Spinal cord (tissue), 10 donors: ENCODE data around the gene GRIP1. TPM values are rescaled to one million over a fixed set of nuclear protein-coding genes. Genes with fewer than 3 reads are reported as not detected.
A peak's percentile ranks its signal among the peaks of the same experiment; 100 is the strongest.
"Not testable (repeated sequence)": the region's sequence is repeated elsewhere in the genome, so short reads cannot be mapped to it uniquely, and the experiment has no call there.

Experiments used
- DNase-seq, 6 donors: peaks; one replicate each; pipeline versions ENCODE4 v3.0.0 to v3.0.0-alpha.2; 2013 to 2015; ENCODE audit warnings: low spot score in 6 of 6, low read depth in 4 of 6
- H3K27ac ChIP-seq: one replicate; pipeline ENCODE4 v1.5.1; 2013; ENCODE audit warnings: low read depth, low read length, control low read depth
- H3K27me3 ChIP-seq: one replicate; pipeline ENCODE4 v1.6.1; 2013; ENCODE audit warnings: low read length; ENCODE audit not compliant: control insufficient read depth, insufficient read depth
- H3K36me3 ChIP-seq: one replicate; pipeline ENCODE4 v1.6.1; 2013; ENCODE audit warnings: low read length; ENCODE audit not compliant: control insufficient read depth, insufficient read depth
- H3K4me1 ChIP-seq: one replicate; pipeline ENCODE4 v1.6.1; 2013; ENCODE audit warnings: low read length; ENCODE audit not compliant: control insufficient read depth, insufficient read depth
- H3K4me3 ChIP-seq: one replicate; pipeline ENCODE4 v1.5.1; 2013; ENCODE audit warnings: low read depth, low read length, control low read depth
- H3K9me3 ChIP-seq: one replicate; pipeline ENCODE4 v1.6.1; 2013; ENCODE audit warnings: low read length; ENCODE audit not compliant: control insufficient read depth, insufficient read depth
- WGBS: methylation state at CpG from one replicate; pipeline ENCODE4 v1.1.5; 2013; ENCODE audit warnings: missing lambda C conversion rate; ENCODE audit not compliant: insufficient coverage; 5-methylcytosine and 5-hydroxymethylcytosine counted together
- polyA plus RNA-seq, 2 donors: library from polyadenylated mRNA; unstranded; fragments of 120-200 nt; gene quantifications; one replicate each; pipeline ENCODE4 v1.2.1, GENCODE V29; 2013; ENCODE audit not compliant: insufficient read length in 2 of 2
- total RNA-seq, 2 donors: library from RNA; depleted of rRNA in 1 of 2; stranded (reverse); fragments of 120-200 nt in 1 of 2; fragments of >200 nt in 1 of 2; gene quantifications; one replicate each; pipeline versions ENCODE4 v1.2.3 to v1.2.4, GENCODE V29; 2013 to 2014
- donor health status: healthy.

Gene GRIP1
- total and polyA plus RNA-seq, 4 donors = 25.1 to 33.4 (median 29.9) TPM

DNA sequence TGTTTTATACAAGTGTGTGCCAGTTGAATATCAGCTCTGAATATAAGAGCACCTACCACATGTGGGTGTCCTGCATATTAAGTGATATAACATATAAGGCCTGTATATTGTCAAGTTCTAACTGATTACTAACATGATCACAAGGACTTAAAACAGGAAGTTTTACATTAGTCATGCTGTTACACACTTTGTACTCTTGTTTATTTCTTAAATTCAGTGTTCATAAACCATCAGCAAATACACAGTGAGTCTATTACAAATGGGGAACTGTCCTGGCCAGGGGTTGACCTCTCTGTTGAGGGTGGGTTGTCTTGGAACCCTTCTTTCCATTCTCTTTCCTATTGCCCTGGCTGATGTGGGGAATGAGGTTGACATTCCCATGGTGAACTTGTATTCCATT, 357.4 kb downstream of the GRIP1 start:
- Histone ChIP-seq H3K27ac (no peak overlapping the region), H3K4me3 (no peak overlapping the region), H3K4me1 (no peaks in the 10 kb centered on the region), H3K36me3 (no peaks in the 10 kb centered on the region), H3K9me3 (no peaks in the 10 kb centered on the region), H3K27me3 (no peaks in the 10 kb centered on the region)
- no peak for DNase-seq

- no peaks in the 10 kb centered on the region for H3K4me1 ChIP-seq
- H3K27ac ChIP-seq = no peak overlapping the region
- WGBS = 93% methylated on average over 3 of the region's 3 CpGs
- H3K9me3 ChIP-seq = no peaks in the 10 kb centered on the region
- DNase-seq = no peak
- no peak overlapping the region for H3K4me3 ChIP-seq
- H3K27me3 ChIP-seq = no peaks in the 10 kb centered on the region
- H3K36me3 ChIP-seq = no peaks in the 10 kb centered on the region
Measured at GRCh38 chr12:66320996-66321395, 357.9 kb downstream of the GRIP1 start.

GRCh38 chr12:66319266-66319954, 359.5 kb downstream of the GRIP1 start:
- Histone ChIP-seq H3K36me3 (no peaks in the 10 kb centered on the region), H3K9me3 (no peaks in the 10 kb centered on the region), H3K4me3 (no peak overlapping the region), H3K4me1 (no peaks in the 10 kb centered on the region), H3K27me3 (no peaks in the 10 kb centered on the region), H3K27ac (no peak overlapping the region)
- DNase-seq = no peak
- 86% methylated on average over 1 of the region's 4 CpGs for WGBS

DNA sequence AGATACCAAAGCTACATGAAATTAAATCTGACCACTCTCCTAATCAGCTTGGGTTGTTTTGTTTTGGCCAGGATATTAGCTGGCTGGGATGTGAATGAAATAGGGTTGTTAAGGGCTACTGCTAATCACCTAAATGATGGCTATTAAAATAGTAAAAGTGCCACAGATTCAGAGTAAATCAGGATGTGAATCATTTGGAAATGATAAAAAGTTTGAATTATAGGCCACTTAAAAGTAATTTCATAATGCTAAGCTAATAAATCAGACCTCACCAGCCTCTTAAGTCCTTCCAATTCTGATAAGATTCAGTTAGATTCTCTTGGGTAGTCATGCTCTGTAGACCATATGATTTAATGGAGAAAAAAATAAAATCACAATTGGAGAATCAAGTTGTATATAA, 364.6 kb downstream of the GRIP1 start:
- no peak for DNase-seq
- H3K27ac ChIP-seq = no peak overlapping the region

DNA sequence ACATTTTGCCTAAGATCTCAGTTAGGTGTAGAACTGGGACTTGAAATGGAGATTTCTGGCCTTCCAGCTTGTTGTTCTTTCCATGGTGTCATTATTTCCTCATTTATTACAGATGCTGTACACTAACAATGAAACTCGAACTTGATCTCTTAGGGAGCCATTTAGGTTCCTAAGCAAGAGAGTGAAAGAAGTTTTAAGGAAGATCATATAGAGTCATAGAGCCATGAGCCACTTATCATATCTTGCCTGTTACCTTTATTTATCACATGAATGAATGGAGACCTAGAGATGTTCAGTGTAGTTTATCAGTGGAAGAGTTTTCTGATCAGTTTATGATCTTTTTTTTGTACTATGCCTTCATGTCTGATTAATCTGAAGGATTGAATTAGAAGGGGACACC, 366.7 kb downstream of the GRIP1 start:
- Histone ChIP-seq H3K9me3 (no peaks in the 10 kb centered on the region), H3K27me3 (no peaks in the 10 kb centered on the region), H3K36me3 (no peaks in the 10 kb centered on the region), H3K27ac (no peak overlapping the region), H3K4me1 (no peaks in the 10 kb centered on the region), H3K4me3 (no peak overlapping the region)
- DNase-seq = no peak
- WGBS = no CpG with 5 or more reads among the region's 1 CpG

More for the DNA sequence above, 364.6 kb downstream of the GRIP1 start:
- Histone ChIP-seq H3K36me3 (no peaks in the 10 kb centered on the region), H3K4me1 (no peaks in the 10 kb centered on the region), H3K27me3 (no peaks in the 10 kb centered on the region), H3K4me3 (no peak overlapping the region), H3K9me3 (no peaks in the 10 kb centered on the region)

GRCh38 chr12:66309606-66310005, 369.3 kb downstream of the GRIP1 start:
- Histone ChIP-seq H3K9me3 (no peaks in the 10 kb centered on the region), H3K4me3 (no peak overlapping the region), H3K36me3 (no peaks in the 10 kb centered on the region), H3K27ac (no peak overlapping the region), H3K4me1 (no peaks in the 10 kb centered on the region), H3K27me3 (no peaks in the 10 kb centered on the region)
- WGBS = no CpG with 5 or more reads among the region's 1 CpG
- no peak for DNase-seq

GRCh38 chr12:66304296-66304900, 374.5 kb downstream of the GRIP1 start:
- no peak for DNase-seq
- no peaks in the 10 kb centered on the region for H3K27me3 ChIP-seq
- H3K27ac ChIP-seq = no peak overlapping the region
- H3K4me3 ChIP-seq = no peak overlapping the region
- H3K9me3 ChIP-seq = no peaks in the 10 kb centered on the region
- peaks cover 5% of the 10 kb centered on the region for H3K4me1 ChIP-seq
- no peaks in the 10 kb centered on the region for H3K36me3 ChIP-seq
- 20% methylated on average over 2 of the region's 6 CpGs for WGBS

- H3K4me1 ChIP-seq, H3K27me3 ChIP-seq, H3K36me3 ChIP-seq, H3K9me3 ChIP-seq, DNase-seq, H3K27ac ChIP-seq: not testable (repeated sequence)
- peak overlapping the region; percentile 92 for H3K4me3 ChIP-seq
- 91% methylated on average over 9 of the region's 14 CpGs for WGBS
Measured at GRCh38 chr12:66303316-66303804, 375.5 kb downstream of the GRIP1 start.

DNA sequence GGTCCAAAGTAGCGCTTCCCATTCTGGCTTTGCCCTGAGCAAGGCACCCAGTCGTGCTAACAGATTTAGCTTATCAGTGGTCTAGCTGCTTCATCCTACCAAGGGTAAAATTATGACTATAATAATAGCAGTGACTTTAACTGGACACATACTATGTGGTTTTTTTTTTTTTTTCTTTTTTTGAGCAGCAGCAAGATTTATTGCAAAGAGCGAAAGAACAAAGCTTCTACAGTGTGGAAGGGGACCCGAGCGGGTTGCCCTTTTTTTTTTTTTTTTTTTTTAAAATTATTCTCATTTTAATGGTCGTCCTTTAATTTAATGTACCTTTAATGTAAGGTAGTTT, 376.1 kb downstream of the GRIP1 start:
- peaks cover 5% of the 10 kb centered on the region for H3K4me1 ChIP-seq
- no peak for DNase-seq
- no peaks in the 10 kb centered on the region for H3K9me3 ChIP-seq
- no peaks in the 10 kb centered on the region for H3K36me3 ChIP-seq
- H3K27me3 ChIP-seq = no peaks in the 10 kb centered on the region
- peak overlapping the region; percentile 86 for H3K27ac ChIP-seq
- H3K4me3 ChIP-seq = peak overlapping the region; percentile 92
- 0% methylated on average over 1 of the region's 6 CpGs for WGBS
